Stimulated activated naive CD4-positive, alpha-beta T cell (primary cell): ENCODE data around the gene TRAPPC6A.

Experiments
- DNase-seq, 6 experiments: peaks; one replicate each; lab custom pipeline; 2025; lab: John Stamatoyannopoulos, UW

TRAPPC6A gene

GRCh38 chr19:45149129-45149528 is 28.9 kb downstream of the TRAPPC6A start:
- no peak for DNase-seq

GRCh38 chr19:45147835-45148676 is 30.0 kb downstream of the TRAPPC6A start:
- DNase-seq = no peak

- DNase-seq = no peak
Observed at GRCh38 chr19:45146741-45147205, 31.3 kb downstream of the TRAPPC6A start.

- no peak for DNase-seq
Observed at GRCh38 chr19:45146251-45146650, 31.8 kb downstream of the TRAPPC6A start.

DNA sequence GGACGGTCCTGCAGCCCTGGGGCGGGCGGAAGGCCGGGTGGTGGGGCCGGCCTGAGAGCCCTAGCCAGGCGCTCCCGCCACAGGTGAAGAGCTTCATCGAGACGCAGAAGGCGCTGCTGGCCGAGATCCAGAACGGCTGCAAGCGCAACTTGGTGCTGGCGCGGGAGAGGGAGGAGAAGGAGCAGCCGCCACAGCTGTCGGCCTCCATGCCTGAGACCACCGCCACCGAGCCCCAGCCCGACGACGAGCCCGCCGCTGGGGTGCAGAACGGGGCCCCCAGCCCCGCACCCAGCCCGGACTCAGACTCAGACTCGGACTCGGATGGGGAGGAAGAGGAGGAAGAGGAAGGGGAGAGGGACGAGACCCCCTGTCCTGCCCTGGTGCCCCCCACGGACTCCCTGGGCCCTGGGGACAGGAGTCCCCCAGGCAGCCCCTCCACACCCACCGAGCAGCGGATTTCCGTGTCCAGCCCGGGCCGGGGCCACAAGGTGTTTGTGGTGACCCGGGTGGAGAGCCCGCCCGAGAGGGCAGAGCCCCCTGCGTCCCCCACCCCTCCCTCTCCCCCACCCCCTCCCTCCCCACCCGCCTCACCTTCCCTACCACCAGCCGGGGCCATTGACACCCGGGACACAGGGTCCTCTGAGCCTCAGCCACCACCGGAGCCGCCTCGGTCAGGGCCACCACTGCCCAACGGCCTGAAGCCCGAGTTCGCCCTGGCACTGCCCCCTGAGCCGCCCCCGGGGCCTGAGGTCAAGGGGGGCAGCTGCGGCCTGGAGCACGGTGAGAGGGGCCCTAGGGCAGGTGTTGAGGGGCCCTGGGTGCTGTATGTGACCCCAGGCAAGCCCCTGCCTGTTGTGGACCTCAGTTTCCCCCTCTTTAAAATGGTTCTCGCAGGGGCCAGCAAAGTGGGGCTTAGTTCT is 32.5 kb downstream of the TRAPPC6A start:
- no peak for DNase-seq

DNA sequence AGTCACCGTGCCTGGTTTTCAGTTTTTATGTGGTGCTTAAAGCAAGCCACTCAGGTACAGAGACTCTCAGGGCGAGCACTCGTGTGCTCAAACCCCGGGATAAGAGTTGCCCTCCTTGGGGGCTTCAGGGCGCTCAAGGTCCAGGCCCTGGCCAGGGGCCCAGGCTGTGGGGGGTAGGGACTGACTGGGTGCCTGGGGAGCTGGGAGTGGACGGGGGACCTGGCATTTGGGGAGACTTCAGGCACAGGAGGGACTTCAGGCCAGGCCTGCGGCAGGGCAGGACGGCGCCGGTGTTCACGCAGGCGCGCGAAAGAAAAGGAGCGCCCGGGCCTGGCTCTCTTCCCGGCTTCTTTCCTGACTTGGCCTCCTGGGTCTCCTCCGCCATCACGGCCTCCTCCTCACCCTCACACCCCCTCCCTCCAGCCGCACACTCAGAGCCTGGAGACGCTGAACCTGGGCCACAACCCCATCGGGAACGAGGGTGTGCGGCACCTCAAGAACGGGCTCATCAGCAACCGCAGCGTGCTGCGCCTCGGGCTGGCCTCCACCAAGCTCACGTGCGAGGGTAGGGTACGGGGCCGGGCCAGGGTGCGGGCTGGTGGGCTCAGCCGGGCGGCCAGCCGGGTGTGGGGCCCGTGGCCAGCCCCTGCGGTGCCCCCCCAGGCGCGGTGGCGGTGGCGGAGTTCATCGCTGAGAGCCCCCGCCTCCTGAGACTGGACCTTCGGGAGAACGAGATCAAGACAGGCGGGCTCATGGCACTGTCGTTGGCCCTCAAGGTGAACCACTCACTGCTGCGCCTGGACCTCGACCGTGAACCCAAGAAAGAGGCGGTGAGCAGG is 33.4 kb downstream of the TRAPPC6A start:
- no peak for DNase-seq

- no peak for DNase-seq
Observed at GRCh38 chr19:45142726-45143110, 35.3 kb downstream of the TRAPPC6A start.

DNA sequence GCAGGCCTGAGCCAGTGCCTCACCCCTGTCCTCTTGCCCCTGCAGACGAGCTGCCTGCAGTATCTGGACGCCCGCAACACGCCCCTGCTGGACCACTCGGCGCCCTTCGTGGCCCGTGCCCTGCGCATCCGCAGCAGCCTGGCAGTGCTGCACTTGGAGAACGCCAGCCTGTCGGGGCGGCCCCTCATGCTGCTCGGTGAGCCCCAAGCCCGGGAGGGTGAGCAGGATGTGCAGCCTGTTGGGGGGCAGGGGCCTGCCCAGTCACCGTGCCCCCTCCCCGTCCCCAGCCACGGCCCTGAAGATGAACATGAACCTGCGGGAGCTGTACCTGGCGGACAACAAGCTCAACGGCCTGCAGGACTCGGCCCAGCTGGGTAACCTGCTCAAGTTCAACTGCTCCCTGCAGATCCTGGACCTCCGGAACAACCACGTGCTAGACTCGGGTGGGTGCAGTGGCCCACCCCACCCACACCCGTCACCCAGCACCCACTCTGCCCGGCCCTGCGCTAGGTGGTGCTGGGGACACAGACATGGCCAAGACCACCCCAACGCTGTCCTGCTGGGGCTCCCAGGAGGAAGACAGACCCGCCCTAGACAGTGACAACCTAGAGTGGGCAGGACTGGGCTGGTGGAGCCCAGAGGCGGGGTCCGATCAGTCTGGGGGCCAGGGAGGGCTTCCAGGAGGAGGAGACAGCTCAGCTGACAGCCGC is 35.9 kb downstream of the TRAPPC6A start:
- no peak for DNase-seq

DNA sequence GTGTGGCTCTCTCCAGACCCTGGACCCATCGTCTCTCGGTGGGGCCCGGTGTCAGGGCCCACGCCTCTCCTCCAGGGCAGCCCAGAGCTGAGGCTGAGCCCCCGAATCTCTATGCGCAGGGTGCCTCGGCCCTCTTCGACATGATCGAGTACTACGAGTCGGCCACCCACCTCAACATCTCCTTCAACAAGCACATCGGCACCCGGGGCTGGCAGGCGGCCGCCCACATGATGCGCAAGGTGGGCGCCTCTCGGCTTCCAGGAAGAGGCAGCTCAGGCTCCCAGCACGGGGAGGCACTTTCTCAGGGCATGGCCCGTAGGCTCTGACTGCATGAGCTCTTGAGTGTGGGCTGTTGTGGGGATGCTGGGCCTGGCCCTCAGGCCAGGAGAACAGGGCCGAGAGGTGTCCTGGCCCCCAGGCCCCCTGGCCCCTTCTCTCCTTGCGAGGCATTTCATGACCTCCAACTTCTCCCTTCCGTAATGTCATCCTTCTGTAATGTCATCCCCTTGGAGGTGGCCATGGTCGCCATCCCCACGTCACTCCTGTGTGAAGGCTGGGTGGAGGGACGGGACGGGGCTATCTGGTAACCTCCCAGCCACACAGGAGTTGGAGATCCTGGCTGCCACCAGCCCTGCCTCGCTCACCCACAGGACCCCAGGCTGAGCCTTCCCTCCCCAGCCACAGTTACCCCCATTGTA is 36.7 kb downstream of the TRAPPC6A start:
- DNase-seq = no peak

DNA sequence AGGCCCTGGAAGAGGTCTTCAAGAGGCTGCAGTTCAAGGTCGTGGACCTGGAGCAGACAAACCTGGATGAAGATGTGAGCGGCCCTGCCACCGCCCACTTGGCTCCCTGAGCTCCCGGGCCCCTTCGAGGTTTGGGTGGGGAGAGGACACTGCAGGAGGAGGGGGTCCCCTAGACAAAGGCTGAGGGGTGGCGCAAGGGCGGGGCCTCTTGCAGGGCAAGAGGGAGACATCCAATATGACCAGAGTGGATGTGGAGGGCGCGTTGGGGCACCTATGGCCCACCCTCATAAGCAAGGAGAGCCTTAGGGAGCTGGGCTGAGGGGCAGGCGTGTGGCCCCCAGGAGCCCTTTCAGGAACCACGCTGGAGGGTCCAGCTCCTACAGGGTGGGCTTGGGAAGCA is 37.5 kb downstream of the TRAPPC6A start:
- DNase-seq = no peak

GRCh38 chr19:45140144-45140503 is 37.9 kb downstream of the TRAPPC6A start:
- DNase-seq = no peak

DNA sequence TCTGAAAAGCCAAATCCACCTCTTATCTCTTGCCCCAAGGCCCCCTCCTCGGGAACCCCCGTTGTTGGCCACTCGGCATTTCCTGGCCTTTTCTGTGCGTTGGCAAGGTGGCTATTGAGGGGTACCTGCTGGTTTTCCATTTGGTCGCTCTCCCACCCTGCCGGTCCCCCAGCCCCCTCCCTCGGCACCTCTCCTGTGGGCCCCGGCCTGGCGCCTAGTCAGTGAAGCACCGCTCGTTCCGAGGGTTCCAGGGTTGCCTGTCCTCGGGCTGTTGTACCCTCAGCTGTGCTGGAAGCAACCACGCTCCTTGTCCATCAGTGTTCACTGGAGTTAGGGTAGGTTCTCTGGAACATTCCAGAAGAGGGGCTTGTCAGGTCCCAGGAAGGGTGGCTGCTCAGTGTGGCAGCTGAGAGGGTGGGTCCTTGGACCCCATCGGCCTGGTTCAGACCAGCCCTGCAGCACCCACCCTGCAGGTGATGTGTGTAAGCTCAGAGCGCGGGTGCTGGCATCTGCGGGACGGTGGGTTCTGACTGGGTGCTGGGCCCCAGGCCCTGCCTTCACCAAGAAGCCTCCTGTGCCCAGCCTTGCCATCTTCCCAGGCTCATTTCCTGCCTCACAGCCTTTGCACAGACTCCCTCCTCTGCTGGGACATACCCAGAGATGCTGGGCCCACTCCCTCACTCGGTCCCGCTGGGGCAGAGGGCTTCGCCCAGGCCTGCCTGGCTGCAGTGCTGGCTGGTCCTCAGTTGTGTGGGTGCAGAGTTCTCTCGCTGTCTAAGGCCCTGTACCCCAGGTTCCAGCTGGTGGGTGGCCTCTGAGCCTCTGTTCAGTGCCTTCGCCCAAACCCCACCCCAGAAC is 38.5 kb downstream of the TRAPPC6A start:
- no peak for DNase-seq

- no peak for DNase-seq
Observed at GRCh38 chr19:45138303-45138751, 39.7 kb downstream of the TRAPPC6A start.

GRCh38 chr19:45137179-45137761 is 40.8 kb downstream of the TRAPPC6A start:
- DNase-seq = no peak

GRCh38 chr19:45136507-45137178 is 41.4 kb downstream of the TRAPPC6A start:
- no peak for DNase-seq

DNA sequence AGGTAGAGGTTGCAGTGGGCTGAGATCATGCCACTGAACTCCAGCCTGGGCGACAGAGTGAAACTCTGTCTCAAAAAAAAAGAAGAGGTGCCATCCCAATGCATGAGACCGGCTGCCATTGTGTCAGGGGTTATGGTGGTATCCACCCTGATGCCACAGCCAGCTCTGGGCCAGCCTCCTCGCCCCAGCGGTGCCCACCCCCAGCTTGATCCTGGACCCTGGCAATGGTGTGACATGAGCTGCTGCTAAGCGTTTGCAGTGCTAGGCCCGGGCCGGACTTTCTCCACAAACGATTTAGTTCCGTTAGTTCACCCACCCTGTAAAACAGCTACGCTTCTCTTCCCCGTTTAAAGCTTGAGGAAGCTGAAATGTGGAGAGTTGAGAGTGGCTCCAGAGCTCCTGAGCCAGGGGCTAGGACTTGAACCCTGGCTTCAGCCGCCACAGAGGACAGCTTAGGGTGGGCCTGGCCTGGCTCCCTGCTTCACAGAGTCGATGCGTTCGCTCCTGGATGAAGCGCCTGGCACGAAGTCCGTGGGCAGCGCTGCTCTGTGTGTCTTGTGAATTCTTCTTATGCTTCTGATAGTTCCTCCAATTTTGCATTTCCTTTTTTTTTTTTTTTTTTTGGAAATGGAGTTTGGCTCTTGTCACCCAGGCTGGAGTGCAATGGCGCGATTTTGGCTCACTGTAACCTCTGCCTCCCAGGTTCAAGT is 42.7 kb downstream of the TRAPPC6A start:
- DNase-seq = no peak

DNA sequence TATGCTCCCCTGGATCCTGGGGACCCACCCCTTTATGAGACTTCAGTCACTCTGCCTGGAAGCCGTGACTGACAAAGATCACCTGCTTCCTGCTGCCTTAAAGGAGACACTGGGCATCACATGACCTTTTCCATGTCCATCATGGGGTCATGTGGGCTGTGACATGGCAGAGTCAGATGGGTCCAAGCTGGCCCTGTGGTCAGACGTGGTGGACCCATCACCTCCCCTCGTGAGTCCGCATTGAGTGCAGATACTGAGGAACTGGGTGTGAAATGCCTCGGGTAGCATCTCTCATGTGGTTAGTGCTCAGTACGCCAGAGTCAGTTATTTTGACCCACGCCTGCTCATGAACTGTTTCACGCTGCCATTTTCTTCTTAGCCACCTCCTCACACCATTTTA is 44.4 kb downstream of the TRAPPC6A start:
- no peak for DNase-seq
